Measurements from ENCODE around the gene ARHGAP18.

DNA sequence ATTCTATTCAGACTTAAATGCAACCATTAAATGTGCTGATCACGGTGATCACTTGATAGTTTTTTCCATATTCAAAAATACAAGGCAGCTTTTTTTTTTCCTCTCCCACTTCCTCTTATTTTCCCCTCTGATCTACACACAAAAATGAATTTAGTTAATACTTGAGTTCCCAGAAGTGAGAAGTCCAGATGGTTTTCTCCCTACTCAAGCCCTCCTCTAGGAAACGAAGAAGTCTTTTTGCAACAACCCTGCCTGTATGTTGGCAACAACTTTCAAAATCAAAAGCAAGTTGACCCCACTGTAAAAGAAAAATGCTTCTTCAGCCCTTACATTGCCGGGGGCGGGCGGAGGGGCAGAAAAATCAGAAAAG is 24.3 kb downstream of the ARHGAP18 start:
- TF ChIP-seq PKNOX1 (IDR thresholded peaks at IDR 0.05) (no peak), BHLHE40 (IDR thresholded peaks at IDR 0.05; ENCODE audit: borderline replicate concordance) (no peak), FOXA1 (IDR thresholded peaks at IDR 0.05) (no peak), ZNF384 (IDR thresholded peaks at IDR 0.05) (no peak)
